Activated CD4-positive, alpha-beta T cell treated with anti-CD3 and anti-CD28 coated beads for 4 hours (primary cell): ENCODE measurements around the gene SLC13A4.
"Not testable (repeated sequence)": the region's sequence is repeated elsewhere in the genome, so short reads cannot be mapped to it uniquely, and the experiment has no call there.

Source experiments
- DNase-seq, 2 donors: peaks; one replicate each; pipeline ENCODE4 v3.0.0-alpha.2; 2020

SLC13A4 gene

GRCh38 chr7:135728136-135728669 is at the start of gene SLC13A4:
TSS of gene SLC13A4 (minus strand) at chr7:135728186. CDS start at chr7:135727496, 690 bp downstream.
- DNase-seq, result no peak

GRCh38 chr7:135775915-135776314 is 47.9 kb upstream of the SLC13A4 start:
- not testable (repeated sequence) for DNase-seq

- no peak for DNase-seq
These were observed 47.2 kb upstream of the SLC13A4 start for GRCh38 chr7:135775230-135775629.

- no peak for DNase-seq
These were observed 46.3 kb upstream of the SLC13A4 start for GRCh38 chr7:135774284-135774683.

GRCh38 chr7:135773464-135773863 is 45.5 kb upstream of the SLC13A4 start:
- no peak for DNase-seq

- DNase-seq, result no peak
These were observed 44.7 kb upstream of the SLC13A4 start for GRCh38 chr7:135772639-135773222.

GRCh38 chr7:135771961-135772638 is 44.1 kb upstream of the SLC13A4 start:
- DNase-seq, result no peak

GRCh38 chr7:135771051-135771450 is 43.1 kb upstream of the SLC13A4 start:
- DNase-seq, result no peak

GRCh38 chr7:135770139-135770710 is 42.2 kb upstream of the SLC13A4 start:
- DNase-seq, result no peak

- no peak for DNase-seq
These were observed 41.2 kb upstream of the SLC13A4 start for GRCh38 chr7:135769005-135769802.

- no peak for DNase-seq
These were observed 40.5 kb upstream of the SLC13A4 start for GRCh38 chr7:135768467-135768866.

- DNase-seq, result no peak
These were observed 40.1 kb upstream of the SLC13A4 start for GRCh38 chr7:135768064-135768463.

- no peak for DNase-seq
These were observed 35.3 kb upstream of the SLC13A4 start for GRCh38 chr7:135763261-135763660.

GRCh38 chr7:135761751-135762488 is 33.9 kb upstream of the SLC13A4 start:
- no peak for DNase-seq

- DNase-seq, result no peak
These were observed 31.5 kb upstream of the SLC13A4 start for GRCh38 chr7:135759532-135759931.

GRCh38 chr7:135758531-135758932 is 30.5 kb upstream of the SLC13A4 start:
- no peak for DNase-seq

- DNase-seq, result no peak
These were observed 29.9 kb upstream of the SLC13A4 start for GRCh38 chr7:135757719-135758411.

GRCh38 chr7:135756191-135756590 is 28.2 kb upstream of the SLC13A4 start:
- DNase-seq, result no peak

GRCh38 chr7:135755351-135755753 is 27.4 kb upstream of the SLC13A4 start:
- DNase-seq, result no peak

GRCh38 chr7:135753616-135754413 is 25.8 kb upstream of the SLC13A4 start:
- no peak for DNase-seq

GRCh38 chr7:135748770-135749169 is 20.8 kb upstream of the SLC13A4 start, which contains the start of gene FAM180A:
TSS of gene FAM180A (minus strand) at chr7:135748813. CDS start at chr7:135748580, 233 bp downstream.
- DNase-seq, result no peak
